ENCODE measurements around the gene CCDC71.

Gene CCDC71

DNA sequence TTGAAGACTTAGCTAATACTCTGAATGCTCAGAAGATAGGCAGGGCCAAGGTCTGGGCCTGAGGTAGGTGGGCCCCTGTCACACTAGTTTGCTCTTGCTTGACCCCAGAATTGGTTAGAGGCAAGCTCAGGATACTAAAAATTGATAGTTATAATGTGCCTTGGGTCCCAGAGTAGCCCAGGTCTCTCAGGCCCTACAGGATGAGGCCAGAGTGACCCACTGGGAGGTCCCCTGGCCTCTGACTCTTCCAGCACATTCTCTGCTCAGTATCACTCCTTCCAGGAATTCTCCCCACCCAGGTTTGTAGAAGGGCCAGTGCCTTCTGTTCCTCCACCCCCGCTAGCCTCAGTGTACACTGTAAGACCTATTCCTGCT is 4.6 kb upstream of the CCDC71 start:
- no peak for DNase-seq (ENCODE audit: low read depth)

DNA sequence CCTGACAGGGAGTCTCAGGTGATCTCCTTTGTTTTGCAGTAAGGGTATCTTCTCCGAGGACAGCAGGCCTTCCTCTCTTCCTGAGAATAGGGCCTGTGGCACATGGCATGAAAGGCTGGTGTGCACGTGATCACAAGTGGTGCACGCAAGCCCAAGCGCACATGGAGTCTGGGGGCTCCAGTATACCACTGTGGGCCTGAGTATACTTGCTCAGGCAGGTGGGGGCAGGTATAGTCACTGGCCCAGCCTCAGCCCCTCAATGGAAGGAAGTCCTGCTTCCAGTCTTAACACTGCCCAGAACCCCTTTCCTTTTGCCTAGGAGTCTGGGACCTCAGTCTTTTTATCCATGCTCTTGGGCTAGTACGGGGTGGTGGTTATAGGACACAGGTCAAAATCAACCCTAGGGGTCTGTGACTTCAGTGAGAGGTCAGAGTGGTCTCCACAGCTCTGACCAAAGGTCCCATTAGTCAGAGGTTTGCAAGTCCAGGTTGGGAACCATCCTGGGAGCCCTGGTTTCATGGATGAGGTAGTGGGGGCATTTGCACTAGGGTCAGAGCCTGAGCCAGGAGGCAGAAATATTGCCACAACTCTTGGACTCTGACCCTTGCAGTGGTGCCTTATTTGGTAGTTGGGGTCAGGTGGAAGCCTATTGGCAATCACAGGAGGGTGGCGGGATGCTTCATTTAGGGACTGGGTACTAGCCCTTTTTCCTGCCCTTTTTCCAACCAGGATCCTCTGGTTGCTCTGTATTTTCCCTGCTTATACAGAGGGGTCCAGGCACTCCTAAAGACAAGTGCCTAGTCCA is 823 bp upstream of the CCDC71 start:
- DNase-seq (ENCODE audit: low read depth), result no peak

- DNase-seq (ENCODE audit: low read depth), result no peak
Measured at GRCh38 chr3:49164983-49165720, 979 bp downstream of the CCDC71 start.

- no peak for DNase-seq (ENCODE audit: low read depth)
Measured at GRCh38 chr3:49163609-49164008, 2.5 kb downstream of the CCDC71 start.

- no peak for DNase-seq (ENCODE audit: low read depth)
Measured at GRCh38 chr3:49162751-49163419, 3.2 kb downstream of the CCDC71 start.

- DNase-seq (ENCODE audit: low read depth), result no peak
Measured at GRCh38 chr3:49161808-49162530, 4.2 kb downstream of the CCDC71 start.

- no peak for DNase-seq (ENCODE audit: low read depth)
Measured at GRCh38 chr3:49161197-49161596, 4.9 kb downstream of the CCDC71 start.

- DNase-seq (ENCODE audit: low read depth), result no peak
Measured at GRCh38 chr3:49158792-49159191, 7.3 kb downstream of the CCDC71 start.

GRCh38 chr3:49158103-49158709 is 7.9 kb downstream of the CCDC71 start:
- no peak for DNase-seq (ENCODE audit: low read depth)

- no peak for DNase-seq (ENCODE audit: low read depth)
Measured at GRCh38 chr3:49157289-49157688, 8.8 kb downstream of the CCDC71 start.

DNA sequence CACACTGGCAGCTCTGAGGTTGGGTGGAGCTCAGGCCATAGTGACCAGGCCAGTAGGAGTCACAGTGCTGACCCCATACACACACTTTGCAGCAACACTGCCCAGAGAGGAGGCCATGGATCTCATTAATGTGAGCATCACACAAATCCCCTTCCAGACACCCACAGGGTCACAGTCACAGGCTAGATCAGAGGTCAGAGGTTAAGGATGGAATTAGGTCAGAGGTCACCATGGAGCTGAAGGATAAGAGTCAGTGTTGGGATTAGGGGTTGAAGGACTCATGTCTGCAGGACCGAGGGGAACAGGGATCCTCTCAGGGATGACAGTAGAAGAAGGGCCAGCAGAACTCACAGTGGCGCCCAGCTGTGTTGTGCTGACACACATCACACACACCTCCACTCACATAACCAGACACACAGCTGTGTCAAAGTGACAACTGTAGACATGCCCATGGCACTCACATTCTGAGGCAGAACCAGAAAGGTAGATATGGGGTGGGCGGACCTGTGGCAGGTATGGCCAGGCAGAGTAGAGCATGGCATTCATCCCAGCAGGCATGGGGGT is 12.7 kb downstream of the CCDC71 start:
- no peak for DNase-seq (ENCODE audit: low read depth)

DNA sequence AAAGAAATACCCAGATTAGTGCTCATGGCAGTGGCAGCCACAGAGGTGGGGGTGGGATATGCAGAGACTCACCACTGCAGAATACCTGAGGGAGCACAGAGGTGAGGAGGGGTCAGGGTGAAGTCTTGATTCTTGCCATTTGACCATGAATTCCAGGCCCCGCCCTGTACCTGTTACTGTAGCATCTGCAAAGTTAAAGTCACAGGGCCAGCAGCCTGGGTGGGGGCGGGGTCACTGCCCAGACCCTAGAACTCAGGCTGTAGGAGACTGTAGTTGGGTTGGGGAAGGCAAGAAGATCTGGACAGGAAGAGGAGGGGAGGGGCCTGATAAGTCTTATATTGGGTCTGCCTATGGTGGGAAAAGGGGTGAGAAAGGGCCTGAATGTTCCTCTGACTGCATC is 14.5 kb downstream of the CCDC71 start:
- DNase-seq (ENCODE audit: low read depth), result no peak

GRCh38 chr3:49148159-49148558 is 18.0 kb downstream of the CCDC71 start:
- DNase-seq (ENCODE audit: low read depth), result no peak

- no peak for DNase-seq (ENCODE audit: low read depth)
Measured at GRCh38 chr3:49140080-49140479, 26.1 kb downstream of the CCDC71 start.

- DNase-seq (ENCODE audit: low read depth), result no peak
Measured at GRCh38 chr3:49135499-49135898, 30.6 kb downstream of the CCDC71 start.

DNA sequence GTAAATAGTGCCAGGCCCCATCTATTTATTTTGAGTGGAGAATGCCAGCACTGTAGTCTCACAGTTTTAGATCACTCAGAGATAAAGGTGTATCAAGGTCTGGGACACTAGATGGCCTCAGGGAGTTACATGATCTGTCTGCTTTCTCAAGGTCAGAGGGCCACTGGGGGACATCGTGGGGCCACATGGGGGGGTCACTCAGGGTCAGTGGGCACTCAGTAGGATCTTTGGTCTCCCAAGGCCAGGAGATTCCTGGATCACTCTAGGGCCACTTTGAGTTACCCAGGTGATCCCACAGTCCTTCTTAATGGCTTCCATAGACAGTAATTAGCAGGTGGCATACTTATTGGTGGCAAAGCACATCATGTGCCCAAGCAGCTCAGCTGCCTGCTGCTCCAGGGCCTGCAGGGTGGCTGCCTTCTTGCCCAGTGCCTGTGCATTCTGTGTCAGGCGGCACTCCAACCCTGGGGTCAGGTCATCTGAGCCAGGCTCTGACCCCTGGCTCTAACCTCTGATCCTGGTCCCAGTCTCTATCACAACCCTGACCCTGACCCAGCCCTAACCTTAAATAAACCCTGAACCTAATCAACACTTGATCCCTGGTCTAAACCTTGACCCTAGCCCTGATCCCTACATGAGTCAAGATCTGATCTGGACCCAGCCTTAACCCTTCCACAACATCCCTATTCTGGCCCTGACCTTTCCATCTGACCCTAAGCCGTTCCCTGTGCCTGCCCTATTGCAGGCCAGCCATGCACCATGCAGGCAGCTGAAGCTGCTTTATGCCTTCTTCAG is 31.5 kb downstream of the CCDC71 start:
- DNase-seq (ENCODE audit: low read depth), result no peak

- DNase-seq (ENCODE audit: low read depth), result peak; percentile 92
Measured at GRCh38 chr3:49133226-49133951, 32.7 kb downstream of the CCDC71 start.

GRCh38 chr3:49132437-49133225 is 33.5 kb downstream of the CCDC71 start, which contains the start of gene LAMB2:
TSS of gene LAMB2 (minus strand) at chr3:49133050. CDS start at chr3:49132867, 183 bp downstream.
- peak; percentile 72 for DNase-seq (ENCODE audit: low read depth)

DNA sequence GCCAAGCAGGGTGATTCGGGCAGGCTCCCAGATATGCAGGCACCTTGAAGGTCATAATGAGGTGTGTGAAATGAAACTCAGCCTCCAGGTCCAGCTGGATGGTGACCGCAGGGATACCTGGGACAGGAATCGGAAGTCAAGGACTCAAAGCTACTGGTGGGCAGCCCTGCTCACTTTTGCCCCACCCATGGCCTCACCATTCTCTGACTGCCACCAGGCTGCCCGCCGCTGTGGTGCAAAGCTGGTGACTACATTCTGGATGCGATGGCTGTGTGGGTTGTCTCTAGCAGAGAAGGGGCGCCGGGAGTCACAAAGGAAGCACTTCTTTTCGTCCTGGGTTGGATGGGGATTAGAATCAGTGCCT is 34.1 kb downstream of the CCDC71 start:
- DNase-seq (ENCODE audit: low read depth), result no peak

Measured in iris pigment epithelial cell (primary cell).